NCI-H1417 treated with DMSO at 0.1 percent for 48 hours (cell line): ENCODE results near the gene CCNH.

Experiments
- DNase-seq: peaks from one replicate; lab custom pipeline; 2025; lab: John Stamatoyannopoulos, UW

The CCNH gene

DNA sequence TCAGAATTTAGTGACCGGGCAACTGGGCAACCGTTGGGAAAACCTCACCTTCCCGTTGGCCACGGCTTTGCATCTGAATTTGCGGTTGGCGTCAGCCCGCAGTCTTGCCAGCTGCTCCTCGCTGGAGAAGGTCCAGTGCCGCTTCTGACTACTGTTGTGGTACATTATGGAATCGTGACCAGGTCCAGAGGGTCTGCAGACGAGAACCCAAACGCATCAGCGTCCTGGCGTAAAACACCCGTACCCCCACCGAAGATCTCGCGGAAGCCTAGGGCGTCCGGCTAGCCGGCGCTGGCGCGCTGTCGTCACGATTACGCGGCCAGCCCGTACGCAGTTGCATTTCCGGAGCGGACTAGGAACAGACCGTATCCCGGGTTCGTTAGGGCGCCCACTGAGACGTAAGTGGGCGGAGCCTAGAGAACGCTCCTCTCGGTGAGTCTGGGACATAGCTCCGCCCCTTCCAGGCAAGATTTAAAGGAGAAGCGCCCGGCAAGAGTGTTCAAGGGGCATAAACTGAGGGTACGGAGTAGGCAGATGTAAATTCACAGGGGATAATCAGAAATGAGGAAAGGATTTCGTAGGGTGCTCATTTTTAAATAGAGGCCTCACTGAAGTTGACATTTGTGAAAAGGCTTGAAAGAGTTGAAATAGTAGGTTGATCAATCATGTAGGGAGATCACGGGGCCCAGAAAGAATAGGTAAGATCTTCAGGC, at the start of gene CCNH:
CCNH (minus strand) TSS at position 301 of the 713 bp plus-strand sequence; CDS start at position 165, 136 bp downstream.
- DNase-seq, result peak; percentile 84

DNA sequence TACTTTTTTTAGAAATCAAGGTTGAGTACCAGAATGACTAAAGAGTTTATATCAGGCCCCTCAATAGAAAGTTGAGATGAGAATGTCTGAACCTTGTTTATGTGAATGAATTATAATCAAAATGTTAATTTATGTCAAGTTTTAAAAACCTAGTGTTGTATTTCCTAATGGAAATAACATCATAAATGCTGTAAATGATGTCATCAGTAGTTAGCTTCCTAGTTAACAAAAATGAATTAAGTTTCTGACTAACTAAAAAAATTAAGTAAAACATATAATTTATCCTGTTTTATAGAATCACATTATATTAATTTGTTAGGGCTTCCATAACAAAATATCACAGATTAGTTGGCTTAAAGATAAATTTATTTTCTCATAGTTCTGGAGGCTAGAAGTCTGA, 45.0 kb upstream of the CCNH start:
- no peak for DNase-seq

- DNase-seq, result no peak
Observed at GRCh38 chr5:87453801-87454200, 41.1 kb upstream of the CCNH start.

GRCh38 chr5:87452837-87453236, 40.1 kb upstream of the CCNH start:
- no peak for DNase-seq

- no peak for DNase-seq
Observed at GRCh38 chr5:87442419-87442818, 29.7 kb upstream of the CCNH start.

GRCh38 chr5:87438231-87438630, 25.5 kb upstream of the CCNH start:
- no peak for DNase-seq

DNA sequence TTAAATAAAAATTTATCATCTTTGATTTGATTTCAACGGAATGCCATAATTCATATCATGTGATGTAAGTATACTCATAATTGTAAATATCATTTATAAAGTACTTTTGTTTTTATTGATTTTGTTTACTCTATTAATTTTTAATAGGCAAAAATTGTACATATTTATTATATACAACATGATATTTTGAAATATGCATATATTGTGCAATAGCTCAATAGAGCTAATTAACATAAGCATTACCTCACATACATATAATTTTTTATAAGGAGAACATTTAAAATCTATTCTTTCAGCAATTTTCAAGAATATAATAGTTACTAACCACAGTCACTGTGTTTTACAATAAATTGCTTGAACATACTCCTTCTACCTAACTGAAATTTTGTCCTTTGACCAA, 25.0 kb upstream of the CCNH start:
- DNase-seq, result no peak

DNA sequence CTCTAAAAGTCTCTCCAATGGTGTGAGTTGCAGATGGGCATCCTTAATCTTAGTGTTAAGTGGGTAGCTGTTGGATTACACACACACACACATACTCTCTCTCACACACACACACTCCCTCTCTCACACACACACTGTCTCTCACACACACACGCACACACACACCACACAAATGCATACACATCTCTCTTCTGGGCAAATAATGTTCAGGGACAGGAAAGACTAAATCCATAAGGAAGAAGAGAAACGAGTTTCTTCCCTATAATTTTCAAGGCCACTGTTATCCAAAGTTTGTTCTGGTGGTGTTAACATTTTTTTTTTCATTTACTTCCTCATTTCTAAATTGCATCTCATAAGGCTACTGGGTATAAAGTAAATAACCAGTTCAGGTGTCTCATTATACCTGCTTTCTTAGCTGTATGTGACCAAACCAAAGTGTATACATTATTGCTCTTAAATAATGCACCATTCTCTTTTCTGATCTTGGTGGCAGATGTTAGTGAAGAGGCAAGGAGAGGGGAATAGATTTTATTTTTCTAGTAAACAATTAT, 22.5 kb upstream of the CCNH start:
- no peak for DNase-seq

- DNase-seq, result no peak
Observed at GRCh38 chr5:87434461-87434860, 21.7 kb upstream of the CCNH start.

- no peak for DNase-seq
Observed at GRCh38 chr5:87433945-87434344, 21.2 kb upstream of the CCNH start.

GRCh38 chr5:87432460-87432859, 19.7 kb upstream of the CCNH start:
- no peak for DNase-seq

DNA sequence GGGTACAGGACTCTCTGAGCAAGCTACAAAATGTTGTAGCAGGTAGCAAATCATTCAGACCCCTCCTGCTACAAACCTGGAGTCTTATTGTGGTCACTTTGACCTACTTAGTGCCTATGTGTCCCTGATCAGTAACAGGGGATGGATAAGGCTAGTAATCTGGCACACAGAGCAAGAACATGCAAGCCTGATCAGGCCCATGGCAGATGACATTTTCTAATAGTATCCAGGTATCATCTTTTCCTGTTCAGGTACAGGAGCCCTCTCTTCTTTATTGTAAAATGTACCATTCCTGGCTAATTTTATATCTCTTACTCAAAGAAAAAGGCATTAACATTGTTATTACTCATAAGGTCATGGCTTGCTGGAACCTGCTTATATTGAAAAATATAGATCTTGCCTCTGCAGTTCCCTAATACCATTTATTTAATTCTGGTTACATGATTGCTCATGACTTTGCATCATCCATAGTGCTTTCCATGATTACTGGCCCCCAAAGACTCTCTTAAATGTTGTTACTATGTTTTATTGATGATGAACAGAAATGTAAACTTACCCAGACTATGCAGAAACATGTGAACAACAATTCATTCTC, 18.2 kb upstream of the CCNH start:
- DNase-seq, result no peak

- no peak for DNase-seq
Observed at GRCh38 chr5:87423755-87424154, 11.0 kb upstream of the CCNH start.

- DNase-seq, result no peak
Observed at GRCh38 chr5:87421307-87421706, 8.6 kb upstream of the CCNH start.

GRCh38 chr5:87418506-87418905, 5.8 kb upstream of the CCNH start:
- DNase-seq, result no peak

DNA sequence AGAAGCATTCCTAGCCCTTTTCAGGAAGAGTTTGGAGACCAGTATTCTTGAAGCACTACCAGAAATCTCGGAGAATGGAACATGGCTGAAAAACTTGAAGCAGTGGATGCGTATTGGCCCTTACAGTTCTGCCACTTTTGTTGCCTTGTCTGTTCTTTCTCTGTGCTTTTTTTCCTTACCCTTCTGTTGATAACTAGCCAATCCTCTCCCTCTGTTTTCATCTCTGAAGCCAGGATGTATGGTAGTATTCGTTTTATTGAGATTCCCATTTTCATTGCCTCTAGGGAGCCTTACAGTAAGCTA, 564 bp upstream of the CCNH start:
- no peak for DNase-seq

DNA sequence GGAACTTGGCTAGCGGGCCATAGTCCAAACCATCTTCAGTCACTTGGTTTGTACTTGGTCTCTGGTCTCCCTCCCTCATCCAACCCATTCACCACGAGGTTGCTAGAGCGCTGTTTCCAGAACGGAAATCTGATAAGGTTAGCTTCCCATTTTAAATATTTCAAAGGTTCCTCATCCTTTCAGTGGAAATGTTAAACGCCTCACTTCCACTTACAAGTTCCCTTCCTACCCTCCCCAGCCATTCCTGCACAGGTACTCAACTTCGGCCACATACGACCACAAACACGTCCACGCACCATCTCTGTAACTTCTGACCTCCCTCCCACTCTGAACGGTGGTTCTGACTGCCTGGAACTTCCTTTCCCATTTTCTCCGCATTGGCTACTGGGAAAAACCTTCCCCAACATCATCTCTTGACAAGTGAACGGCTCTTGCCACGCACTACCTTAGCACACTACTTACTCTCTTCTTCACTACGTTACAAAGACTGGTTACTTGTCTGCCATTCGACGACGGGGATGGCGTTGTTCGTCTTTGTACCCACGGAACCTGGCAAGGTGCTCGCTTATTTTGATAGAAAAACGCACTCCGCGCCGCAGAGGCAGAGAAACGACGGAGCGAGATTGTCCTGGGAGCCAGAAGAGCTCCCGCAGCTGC, 629 bp downstream of the CCNH start:
- no peak for DNase-seq

- no peak for DNase-seq
Observed at GRCh38 chr5:87411586-87411972, 1.2 kb downstream of the CCNH start.

GRCh38 chr5:87410931-87411330, 1.8 kb downstream of the CCNH start:
- DNase-seq, result no peak

DNA sequence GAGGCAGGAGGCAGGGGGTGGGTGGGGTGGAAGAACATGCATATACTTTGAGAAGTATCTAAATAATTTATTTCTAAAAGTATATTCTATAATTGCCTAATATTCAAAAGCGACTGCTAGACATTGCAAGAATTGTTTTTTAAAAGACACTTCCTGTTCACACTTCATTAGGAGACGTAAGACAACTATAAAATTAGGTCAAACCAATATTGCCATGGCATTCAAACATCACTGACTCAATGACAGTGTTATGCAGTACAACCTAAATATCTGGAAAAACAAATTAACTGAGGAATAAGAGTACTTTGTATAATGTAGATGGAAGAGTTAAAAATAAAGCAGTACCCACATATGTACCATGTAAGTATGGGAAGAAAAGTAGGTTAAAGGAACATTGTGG, 4.5 kb downstream of the CCNH start:
- DNase-seq, result no peak

DNA sequence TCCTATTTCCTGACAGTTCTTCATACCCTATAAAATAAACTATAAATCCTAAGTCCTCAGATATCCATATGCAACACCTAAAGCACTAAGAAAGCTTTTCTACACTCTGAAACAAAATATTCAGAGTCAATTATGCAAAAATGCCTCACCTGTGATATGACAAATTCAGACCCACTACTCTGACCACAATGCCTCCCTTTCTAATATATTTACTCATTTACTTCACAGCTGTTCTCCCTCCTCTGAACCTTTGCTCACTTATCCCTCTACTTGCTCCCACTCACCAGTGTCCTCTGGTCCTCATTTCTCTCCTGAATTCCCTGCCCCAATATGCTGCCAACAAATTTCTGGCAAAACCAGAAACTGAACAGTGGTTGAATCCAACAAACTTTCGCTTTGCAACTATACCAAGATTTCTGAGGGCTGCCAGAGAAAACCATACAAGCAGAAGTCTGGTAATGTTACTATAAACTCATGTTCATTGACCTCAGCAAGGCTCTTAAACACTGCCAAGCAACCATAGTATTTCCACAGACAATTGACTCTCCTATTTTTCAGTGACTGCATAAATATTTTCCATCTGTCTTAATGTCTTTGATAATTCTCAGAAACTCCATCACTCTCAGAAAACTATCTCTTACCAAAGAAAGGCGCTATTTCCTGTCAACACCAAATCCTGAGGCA, 7.1 kb downstream of the CCNH start:
- DNase-seq, result no peak

DNA sequence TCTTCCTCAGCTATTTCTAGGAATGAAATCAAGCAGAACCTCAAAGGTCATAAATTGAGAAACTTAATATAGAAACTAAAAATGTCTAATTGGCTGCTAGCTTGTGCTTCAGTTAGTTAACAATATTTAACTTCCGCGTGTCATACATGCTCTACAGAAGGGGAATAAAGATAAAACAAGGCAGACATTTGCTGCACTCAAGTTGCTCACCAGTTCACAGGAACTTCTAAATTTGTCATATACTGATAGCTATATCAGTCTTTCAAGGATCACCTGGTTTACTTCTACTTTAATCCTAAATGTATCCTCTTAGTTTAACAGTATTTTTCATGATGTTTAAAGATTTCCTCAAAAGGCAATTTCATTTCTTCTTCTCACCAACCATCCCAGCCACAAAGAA, 8.4 kb downstream of the CCNH start:
- DNase-seq, result no peak

DNA sequence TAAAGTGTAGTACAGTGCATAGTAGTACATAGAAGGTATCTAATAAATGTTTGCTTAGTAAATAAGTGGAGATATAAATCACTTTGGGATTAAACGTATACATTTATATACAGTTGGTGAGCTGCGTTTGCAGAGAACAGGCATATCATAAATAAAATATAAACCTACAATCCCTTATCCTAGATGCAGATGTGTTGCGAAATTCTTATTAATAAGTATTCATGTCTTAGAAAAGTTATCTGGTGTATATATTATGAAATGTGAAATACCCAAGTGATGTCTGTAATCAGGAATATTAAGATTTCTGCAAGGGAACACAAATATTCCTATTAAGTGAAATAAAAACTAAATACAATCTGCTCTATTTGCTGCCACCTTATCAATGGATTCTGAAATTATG, 8.8 kb downstream of the CCNH start:
- DNase-seq, result no peak
